GM13977 (cell line): ENCODE data around the gene TRAK2.

ENCODE experiments used
- DNase-seq: peaks from one replicate; pipeline ENCODE4 v3.0.0; 2012; ENCODE audit warnings: low spot score
- CTCF ChIP-seq: IDR thresholded peaks from 2 replicates; pipeline ENCODE4 v1.5.1; 2012; ENCODE audit warnings: mild to moderate bottlenecking, control low read depth; ENCODE audit not compliant: insufficient read depth; ENCODE audit errors: extremely low read depth, missing control alignments
- in situ Hi-C: fragments of 300-500 bp; cut with MboI; formaldehyde crosslinking; loops from one replicate; pipeline ENCODE4 v1.12.0; 2022; ENCODE audit warnings: low sequenced_read_pairs, low pct_unique_long_range_greater_than_20kb, mixed read lengths, inconsistent platforms; ENCODE audit not compliant: unreplicated experiment

TRAK2 gene

GRCh38 chr2:201362396-201362795 is 88.9 kb downstream of the TRAK2 start:
- in situ Hi-C loops = loop anchor here (10.0 kb wide), 1 partner anchor 128 kb away; no protein-coding TSS in a partner anchor
- no peak for DNase-seq
- TF ChIP-seq CTCF = no peak

- in situ Hi-C loops = loop anchor here (10.0 kb wide), 1 partner anchor 126 kb away; no protein-coding TSS in a partner anchor
Measured at GRCh38 chr2:201361078-201361733, 90.1 kb downstream of the TRAK2 start.

GRCh38 chr2:201360256-201360655 is 91.0 kb downstream of the TRAK2 start:
- in situ Hi-C loops = loop anchor here (10.0 kb wide), 1 partner anchor 125 kb away; no protein-coding TSS in a partner anchor
- no peak for TF ChIP-seq CTCF
- DNase-seq = no peak

More at GRCh38 chr2:201361078-201361733, 90.1 kb downstream of the TRAK2 start:
- DNase-seq = no peak
- no peak for TF ChIP-seq CTCF

GRCh38 chr2:201358684-201359083 is 92.6 kb downstream of the TRAK2 start:
- no peak for TF ChIP-seq CTCF
- in situ Hi-C loops = no loop called here
- no peak for DNase-seq

GRCh38 chr2:201357221-201357620 is 94.0 kb downstream of the TRAK2 start, which contains the start of gene FLACC1:
TSS of gene FLACC1 (minus strand) at chr2:201357345. CDS start at chr2:201351404, 5,941 bp downstream.
- no peak for DNase-seq
- in situ Hi-C loops = no loop called here
- TF ChIP-seq CTCF = no peak

- no peak for TF ChIP-seq CTCF
- in situ Hi-C loops = no loop called here
- no peak for DNase-seq
Measured at GRCh38 chr2:201353116-201353515, 98.1 kb downstream of the TRAK2 start.
